ENCODE results near the gene SUGP2.

DNA sequence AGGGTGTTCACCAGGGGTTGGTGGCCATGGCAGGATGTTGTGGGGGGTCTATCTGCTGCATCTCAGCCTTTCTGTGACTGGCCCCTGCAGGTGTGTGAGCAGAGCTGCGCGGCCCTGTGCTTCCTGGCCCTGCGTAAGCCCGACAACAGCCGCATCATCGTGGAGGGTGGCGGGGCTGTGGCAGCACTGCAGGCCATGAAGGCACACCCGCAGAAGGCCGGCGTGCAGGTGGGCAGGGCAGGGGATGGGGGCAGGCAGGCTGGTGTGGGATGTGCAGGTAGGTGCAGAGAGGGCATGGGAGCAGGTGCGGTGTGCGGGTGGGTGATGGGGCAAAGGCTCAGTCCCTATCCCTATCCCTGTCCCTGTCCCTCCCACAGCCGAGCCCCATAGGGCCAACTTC, 22.4 kb upstream of the SUGP2 start:
- TF ChIP-seq, protein P1, sequence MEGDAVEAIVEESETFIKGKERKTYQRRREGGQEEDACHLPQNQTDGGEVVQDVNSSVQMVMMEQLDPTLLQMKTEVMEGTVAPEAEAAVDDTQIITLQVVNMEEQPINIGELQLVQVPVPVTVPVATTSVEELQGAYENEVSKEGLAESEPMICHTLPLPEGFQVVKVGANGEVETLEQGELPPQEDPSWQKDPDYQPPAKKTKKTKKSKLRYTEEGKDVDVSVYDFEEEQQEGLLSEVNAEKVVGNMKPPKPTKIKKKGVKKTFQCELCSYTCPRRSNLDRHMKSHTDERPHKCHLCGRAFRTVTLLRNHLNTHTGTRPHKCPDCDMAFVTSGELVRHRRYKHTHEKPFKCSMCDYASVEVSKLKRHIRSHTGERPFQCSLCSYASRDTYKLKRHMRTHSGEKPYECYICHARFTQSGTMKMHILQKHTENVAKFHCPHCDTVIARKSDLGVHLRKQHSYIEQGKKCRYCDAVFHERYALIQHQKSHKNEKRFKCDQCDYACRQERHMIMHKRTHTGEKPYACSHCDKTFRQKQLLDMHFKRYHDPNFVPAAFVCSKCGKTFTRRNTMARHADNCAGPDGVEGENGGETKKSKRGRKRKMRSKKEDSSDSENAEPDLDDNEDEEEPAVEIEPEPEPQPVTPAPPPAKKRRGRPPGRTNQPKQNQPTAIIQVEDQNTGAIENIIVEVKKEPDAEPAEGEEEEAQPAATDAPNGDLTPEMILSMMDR (IDR thresholded peaks at IDR 0.05) = no peak
- TF ChIP-seq POLR2A (IDR thresholded peaks at IDR 0.05) = no peak

Measured in adrenal gland (tissue), 5 donors.